ENCODE measurements around the gene PIP5KL1. TPM values are rescaled to one million over a fixed set of nuclear protein-coding genes. Genes with fewer than 3 reads are reported as not detected.

The PIP5KL1 gene
- total RNA-seq, 2 experiments from 2014 or later, result 1.5 to 1.9 TPM

- peaks cover 65% of the 10 kb centered on the region for H3K36me3 Mint-ChIP-seq (ENCODE audit: low read depth)
- no peak overlapping the region for H3K27ac Mint-ChIP-seq
- POLR2A ChIA-PET, result interaction anchor here (0.7 to 2.5 kb wide), 8 partner anchors 12 to 175 kb away, joined by 3 to 13 read pairs (median 6); partner anchors contain the start of genes EEIG1, NAIF1 and SLC25A25
- H3K9me3 Mint-ChIP-seq, result no peaks in the 10 kb centered on the region
- no peak for DNase-seq
- no peak overlapping the region for H3K4me3 Mint-ChIP-seq
- CTCF ChIA-PET, result interaction anchor here (0.6 to 6.8 kb wide), 37 partner anchors 9 to 200 kb away, joined by 3 to 157 read pairs (median 4); partner anchors contain the start of genes NAIF1, PIP5KL1 and SLC25A25
- H3K4me1 Mint-ChIP-seq, result peaks cover 19% of the 10 kb centered on the region
- H3K27me3 Mint-ChIP-seq, result no peaks in the 10 kb centered on the region
Observed at GRCh38 chr9:127943011-127943662, 12.6 kb upstream of the PIP5KL1 start.

- peak; percentile 54 for DNase-seq
- peaks cover 23% of the 10 kb centered on the region for H3K4me1 Mint-ChIP-seq
Observed at GRCh38 chr9:127942216-127943010, 11.8 kb upstream of the PIP5KL1 start.

GRCh38 chr9:127941961-127942215 is 11.3 kb upstream of the PIP5KL1 start:
- H3K4me3 Mint-ChIP-seq, result no peak overlapping the region
- peaks cover 61% of the 10 kb centered on the region for H3K36me3 Mint-ChIP-seq (ENCODE audit: low read depth)
- H3K4me1 Mint-ChIP-seq, result peaks cover 24% of the 10 kb centered on the region
- CTCF ChIA-PET, result interaction anchor here (0.8 to 6.8 kb wide), 14 partner anchors 8 to 248 kb away, joined by 3 to 157 read pairs (median 8); partner anchors contain the start of genes NAIF1 and SLC25A25
- DNase-seq, result no peak
- H3K9me3 Mint-ChIP-seq, result no peaks in the 10 kb centered on the region
- POLR2A ChIA-PET, result interaction anchor here (1.5 kb wide), 1 partner anchor 9 kb away, joined by 3 read pairs; no protein-coding TSS in a partner anchor
- no peak overlapping the region for H3K27ac Mint-ChIP-seq
- H3K27me3 Mint-ChIP-seq, result no peaks in the 10 kb centered on the region

More at GRCh38 chr9:127942216-127943010, 11.8 kb upstream of the PIP5KL1 start:
- no peaks in the 10 kb centered on the region for H3K9me3 Mint-ChIP-seq
- H3K27ac Mint-ChIP-seq, result no peak overlapping the region
- H3K27me3 Mint-ChIP-seq, result no peaks in the 10 kb centered on the region
- H3K4me3 Mint-ChIP-seq, result no peak overlapping the region
- ChIA-PET CTCF (interaction anchor here (0.5 to 6.8 kb wide), 32 partner anchors 7 to 486 kb away, joined by 3 to 157 read pairs (median 4); partner anchors contain the start of genes NAIF1, PIP5KL1 and SLC25A25), POLR2A (interaction anchor here (2.1 to 2.3 kb wide), 2 partner anchors 14 to 92 kb away, joined by 7 to 13 read pairs; no protein-coding TSS in a partner anchor)
- H3K36me3 Mint-ChIP-seq (ENCODE audit: low read depth), result peaks cover 62% of the 10 kb centered on the region

- ChIA-PET CTCF (interaction anchor here (0.8 to 6.8 kb wide), 11 partner anchors 9 to 249 kb away, joined by 3 to 157 read pairs (median 7); partner anchors contain the start of genes NAIF1 and SLC25A25), POLR2A (interaction anchor here (0.7 to 1.5 kb wide), 3 partner anchors 9 to 176 kb away, joined by 3 read pairs; no protein-coding TSS in a partner anchor)
- no peaks in the 10 kb centered on the region for H3K9me3 Mint-ChIP-seq
- peaks cover 62% of the 10 kb centered on the region for H3K36me3 Mint-ChIP-seq (ENCODE audit: low read depth)
- H3K4me3 Mint-ChIP-seq, result no peak overlapping the region
- DNase-seq, result no peak
- no peaks in the 10 kb centered on the region for H3K27me3 Mint-ChIP-seq
- no peak overlapping the region for H3K27ac Mint-ChIP-seq
- H3K4me1 Mint-ChIP-seq, result peaks cover 30% of the 10 kb centered on the region
Observed at GRCh38 chr9:127941062-127941960, 10.7 kb upstream of the PIP5KL1 start.

- H3K4me1 Mint-ChIP-seq, result peaks cover 37% of the 10 kb centered on the region
Observed at GRCh38 chr9:127940593-127940992, 10.0 kb upstream of the PIP5KL1 start.

GRCh38 chr9:127938298-127938690 is 7.7 kb upstream of the PIP5KL1 start:
- peak overlapping the region; percentile 86 for H3K4me3 Mint-ChIP-seq
- peaks cover 43% of the 10 kb centered on the region for H3K4me1 Mint-ChIP-seq
- ChIA-PET CTCF (interaction anchor here (1.0 to 1.6 kb wide), 2 partner anchors 17 to 104 kb away, joined by 3 to 5 read pairs; no protein-coding TSS in a partner anchor), POLR2A (interaction anchor here (1.0 to 1.9 kb wide), 2 partner anchors 32 to 42 kb away, joined by 3 to 8 read pairs; partner anchors contain the start of gene EEIG1)
- no peak for DNase-seq
- H3K9me3 Mint-ChIP-seq, result no peaks in the 10 kb centered on the region
- peak overlapping the region; percentile 54 for H3K27ac Mint-ChIP-seq
- peaks cover 60% of the 10 kb centered on the region for H3K36me3 Mint-ChIP-seq (ENCODE audit: low read depth)
- H3K27me3 Mint-ChIP-seq, result no peaks in the 10 kb centered on the region

More at GRCh38 chr9:127940593-127940992, 10.0 kb upstream of the PIP5KL1 start:
- ChIA-PET CTCF (interaction anchor here (1.2 to 6.8 kb wide), 4 partner anchors 13 to 250 kb away, joined by 3 to 157 read pairs (median 4); no protein-coding TSS in a partner anchor), POLR2A (interaction anchor here (0.7 to 1.5 kb wide), 4 partner anchors 10 to 177 kb away, joined by 3 to 5 read pairs (median 3); partner anchors contain the start of genes NAIF1 and SLC25A25)
- Mint-ChIP-seq H3K36me3 (ENCODE audit: low read depth) (peaks cover 66% of the 10 kb centered on the region), H3K9me3 (no peaks in the 10 kb centered on the region), H3K4me3 (no peak overlapping the region), H3K27ac (peak overlapping the region; percentile 21), H3K27me3 (no peaks in the 10 kb centered on the region)
- DNase-seq, result no peak

GRCh38 chr9:127937388-127938297 is 7.1 kb upstream of the PIP5KL1 start, which contains the start of gene DPM2:
DPM2 (minus strand) TSS chr9:127937854; CDS start chr9:127937820, 34 bp downstream.
- H3K4me1 Mint-ChIP-seq, result peaks cover 42% of the 10 kb centered on the region
- H3K9me3 Mint-ChIP-seq, result no peaks in the 10 kb centered on the region
- H3K27me3 Mint-ChIP-seq, result no peaks in the 10 kb centered on the region
- CTCF ChIA-PET, result interaction anchor here (0.9 to 1.5 kb wide), 2 partner anchors 16 to 97 kb away, joined by 3 to 8 read pairs; no protein-coding TSS in a partner anchor
- POLR2A ChIA-PET, result interaction anchor here (0.6 to 2.7 kb wide), 19 partner anchors 9 to 434 kb away, joined by 3 to 10 read pairs (median 4); partner anchors contain the start of genes EEIG1 and URM1
- peak within 1 kb of the TSS; percentile 82 for H3K27ac Mint-ChIP-seq
- H3K36me3 Mint-ChIP-seq (ENCODE audit: low read depth), result peaks cover 58% of the 10 kb centered on the region
- peak; percentile 89 for DNase-seq
- H3K4me3 Mint-ChIP-seq, result peak within 1 kb of the TSS; percentile 86

DNA sequence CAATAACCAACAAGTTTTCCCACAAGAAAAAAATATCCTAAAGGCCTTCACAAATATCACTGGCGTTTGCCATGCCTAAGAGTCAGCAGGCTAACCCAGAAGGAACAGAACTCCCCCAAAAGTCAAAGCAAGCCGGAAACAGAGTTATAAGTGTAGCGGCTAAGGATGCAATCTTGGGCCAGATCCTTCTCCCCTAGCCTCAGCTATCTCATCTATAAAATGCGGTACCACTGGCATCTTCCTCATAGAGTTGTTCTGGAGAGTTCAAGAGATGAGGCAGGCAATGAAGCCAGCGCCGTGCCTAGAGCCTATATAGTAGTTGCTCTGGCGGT is 6.4 kb upstream of the PIP5KL1 start:
- H3K9me3 Mint-ChIP-seq, result no peaks in the 10 kb centered on the region
- CTCF ChIA-PET, result interaction anchor here (0.9 to 1.5 kb wide), 2 partner anchors 16 to 98 kb away, joined by 3 to 8 read pairs; no protein-coding TSS in a partner anchor
- peak overlapping the region; percentile 82 for H3K27ac Mint-ChIP-seq
- H3K4me1 Mint-ChIP-seq, result peaks cover 42% of the 10 kb centered on the region
- H3K27me3 Mint-ChIP-seq, result no peaks in the 10 kb centered on the region
- H3K36me3 Mint-ChIP-seq (ENCODE audit: low read depth), result peaks cover 52% of the 10 kb centered on the region
- no peak for DNase-seq
- peak overlapping the region; percentile 86 for H3K4me3 Mint-ChIP-seq
- POLR2A ChIA-PET, result interaction anchor here (0.6 to 2.7 kb wide), 19 partner anchors 8 to 434 kb away, joined by 3 to 10 read pairs (median 4); partner anchors contain the start of genes EEIG1 and URM1

GRCh38 chr9:127936347-127936852 is 5.8 kb upstream of the PIP5KL1 start:
- Mint-ChIP-seq H3K27ac (peak overlapping the region; percentile 82), H3K9me3 (no peaks in the 10 kb centered on the region), H3K36me3 (ENCODE audit: low read depth) (peaks cover 47% of the 10 kb centered on the region), H3K27me3 (no peaks in the 10 kb centered on the region), H3K4me1 (peaks cover 45% of the 10 kb centered on the region), H3K4me3 (peak overlapping the region; percentile 86)
- ChIA-PET CTCF (interaction anchor here (1.5 kb wide), 1 partner anchor 99 kb away, joined by 8 read pairs; no protein-coding TSS in a partner anchor), POLR2A (interaction anchor here (0.7 to 2.7 kb wide), 11 partner anchors 8 to 435 kb away, joined by 3 to 10 read pairs (median 4); partner anchors contain the start of genes EEIG1 and URM1)
- no peak for DNase-seq

- peaks cover 44% of the 10 kb centered on the region for H3K36me3 Mint-ChIP-seq (ENCODE audit: low read depth)
- ChIA-PET POLR2A (interaction anchor here (1.2 to 2.7 kb wide), 2 partner anchors 32 to 90 kb away, joined by 4 to 10 read pairs; no protein-coding TSS in a partner anchor), CTCF (no interaction called here)
- peak overlapping the region; percentile 86 for H3K4me3 Mint-ChIP-seq
- no peaks in the 10 kb centered on the region for H3K27me3 Mint-ChIP-seq
- peak overlapping the region; percentile 47 for H3K27ac Mint-ChIP-seq
- DNase-seq, result no peak
- H3K9me3 Mint-ChIP-seq, result no peaks in the 10 kb centered on the region
- H3K4me1 Mint-ChIP-seq, result peaks cover 51% of the 10 kb centered on the region
Observed at GRCh38 chr9:127935765-127936221, 5.2 kb upstream of the PIP5KL1 start.
